ENCODE results near the gene CEP104.

DNA sequence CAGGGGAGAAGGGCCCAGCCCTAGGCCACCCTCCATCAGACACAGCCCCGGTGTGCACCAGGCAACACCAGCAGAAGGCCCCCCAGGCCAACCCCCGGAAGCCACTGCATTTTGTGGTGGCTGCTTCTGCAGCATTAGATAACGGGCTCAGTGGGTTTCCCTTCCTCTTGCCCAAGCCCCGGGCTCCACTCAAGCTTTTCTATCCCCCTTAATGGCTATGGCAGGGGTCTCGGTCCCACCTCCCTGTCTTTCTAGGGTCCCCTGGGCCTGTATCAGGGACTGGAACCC is 24.1 kb upstream of the CEP104 start:
- TF ChIP-seq, protein P1, sequence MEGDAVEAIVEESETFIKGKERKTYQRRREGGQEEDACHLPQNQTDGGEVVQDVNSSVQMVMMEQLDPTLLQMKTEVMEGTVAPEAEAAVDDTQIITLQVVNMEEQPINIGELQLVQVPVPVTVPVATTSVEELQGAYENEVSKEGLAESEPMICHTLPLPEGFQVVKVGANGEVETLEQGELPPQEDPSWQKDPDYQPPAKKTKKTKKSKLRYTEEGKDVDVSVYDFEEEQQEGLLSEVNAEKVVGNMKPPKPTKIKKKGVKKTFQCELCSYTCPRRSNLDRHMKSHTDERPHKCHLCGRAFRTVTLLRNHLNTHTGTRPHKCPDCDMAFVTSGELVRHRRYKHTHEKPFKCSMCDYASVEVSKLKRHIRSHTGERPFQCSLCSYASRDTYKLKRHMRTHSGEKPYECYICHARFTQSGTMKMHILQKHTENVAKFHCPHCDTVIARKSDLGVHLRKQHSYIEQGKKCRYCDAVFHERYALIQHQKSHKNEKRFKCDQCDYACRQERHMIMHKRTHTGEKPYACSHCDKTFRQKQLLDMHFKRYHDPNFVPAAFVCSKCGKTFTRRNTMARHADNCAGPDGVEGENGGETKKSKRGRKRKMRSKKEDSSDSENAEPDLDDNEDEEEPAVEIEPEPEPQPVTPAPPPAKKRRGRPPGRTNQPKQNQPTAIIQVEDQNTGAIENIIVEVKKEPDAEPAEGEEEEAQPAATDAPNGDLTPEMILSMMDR (IDR thresholded peaks at IDR 0.05), result no peak
- no peak for TF ChIP-seq POLR2A (IDR thresholded peaks at IDR 0.05)
